ENCODE results near the gene RGS3. TPM values are rescaled to one million over a fixed set of nuclear protein-coding genes. Genes with fewer than 3 reads are reported as not detected.
A peak's percentile ranks its signal among the peaks of the same experiment; 100 is the strongest.

Gene RGS3
- total and polyA plus RNA-seq, 10 donors, result 17.5 to 122 (median 82.5) TPM

- Histone ChIP-seq H3K4me1 (peaks cover 0 to 5% (median 0%) of the 10 kb centered on the region in 6 donors), H3K9me3 (peaks cover 0 to 11% (median 0%) of the 10 kb centered on the region in 8 donors), H3K4me3 (no peak overlapping the region), H3K27me3 (replicated peaks in 1 of 7) (no peaks in the 10 kb centered on the region), H3K36me3 (no peaks in the 10 kb centered on the region), H3K27ac (peak overlapping the region in 2 of 8 donors; percentile 0 to 56)
- WGBS, 5 donors, result 65 to 87% (median 80%) methylated on average over 1 of the region's 1 CpG
- no peak for TF ChIP-seq POLR2A (IDR thresholded peaks at IDR 0.05)
- TF ChIP-seq CTCF (IDR thresholded peaks at IDR 0.05 in 8 of 11, conservative IDR thresholded peaks at IDR 0.05 in 3 of 11), result no peak
- TF ChIP-seq POLR2AphosphoS5 (IDR thresholded peaks at IDR 0.05), result no peak
- intact Hi-C loops (cut with DNase I; ENCODE audit: low total_unique reads), result no loop called here
- DNase-seq, result no peak
Measured at GRCh38 chr9:113471143-113471542, 7.6 kb downstream of the RGS3 start.

GRCh38 chr9:113471566-113471965, 8.0 kb downstream of the RGS3 start:
- peak overlapping the region in 2 of 8 donors; percentile 0 to 56 for H3K27ac ChIP-seq
- H3K4me3 ChIP-seq, result no peak overlapping the region
- WGBS, 5 donors, result 84 to 88% (median 87%) methylated on average over 6 of the region's 6 CpGs

DNA sequence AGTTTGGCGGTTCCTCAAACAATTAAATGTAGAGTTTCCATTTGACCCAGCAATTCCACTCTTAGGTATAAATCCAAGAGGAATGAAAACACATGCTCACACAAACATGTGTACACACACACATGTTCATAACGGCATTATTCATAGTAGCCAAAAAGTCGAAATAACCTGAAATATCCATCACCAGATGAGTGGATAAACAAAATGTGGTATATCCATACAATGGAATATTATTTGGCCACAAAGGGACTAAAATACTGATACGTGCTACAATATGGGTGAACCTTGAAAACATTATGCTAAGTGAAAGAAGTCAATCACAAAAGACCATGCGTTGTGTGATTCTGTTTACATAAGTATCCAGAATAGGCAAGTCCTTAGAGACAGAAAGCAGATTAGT, 8.7 kb downstream of the RGS3 start:
- DNase-seq, result no peak
- intact Hi-C loops (cut with DNase I; ENCODE audit: low total_unique reads), result no loop called here
- 88 to 99% (median 96%) methylated on average over 5 of the region's 5 CpGs for WGBS, 5 donors
- no peak for TF ChIP-seq POLR2AphosphoS5 (IDR thresholded peaks at IDR 0.05)
- TF ChIP-seq CTCF (IDR thresholded peaks at IDR 0.05 in 8 of 11, conservative IDR thresholded peaks at IDR 0.05 in 3 of 11), result no peak
- no peak for TF ChIP-seq POLR2A (IDR thresholded peaks at IDR 0.05)
- Histone ChIP-seq H3K36me3 (no peaks in the 10 kb centered on the region), H3K27me3 (replicated peaks in 1 of 7) (no peaks in the 10 kb centered on the region), H3K4me3 (no peak overlapping the region), H3K9me3 (peaks cover 0 to 8% (median 0%) of the 10 kb centered on the region in 8 donors), H3K27ac (peak overlapping the region in 2 of 8 donors; percentile 0 to 56), H3K4me1 (peaks cover 0 to 5% (median 0%) of the 10 kb centered on the region in 6 donors)

More at GRCh38 chr9:113471566-113471965, 8.0 kb downstream of the RGS3 start:
- H3K4me1 ChIP-seq, result peaks cover 0 to 5% (median 0%) of the 10 kb centered on the region in 6 donors
- intact Hi-C loops (cut with DNase I; ENCODE audit: low total_unique reads), result no loop called here
- DNase-seq, result no peak
- H3K36me3 ChIP-seq, result no peaks in the 10 kb centered on the region
- H3K9me3 ChIP-seq, result peaks cover 0 to 11% (median 0%) of the 10 kb centered on the region in 8 donors
- TF ChIP-seq POLR2A (IDR thresholded peaks at IDR 0.05) (no peak), POLR2AphosphoS5 (IDR thresholded peaks at IDR 0.05) (no peak), CTCF (IDR thresholded peaks at IDR 0.05 in 8 of 11, conservative IDR thresholded peaks at IDR 0.05 in 3 of 11) (no peak)
- no peaks in the 10 kb centered on the region for H3K27me3 ChIP-seq (replicated peaks in 1 of 7)

- no peaks in the 10 kb centered on the region for H3K36me3 ChIP-seq
- no peak overlapping the region for H3K27ac ChIP-seq
- no peak overlapping the region for H3K4me3 ChIP-seq
- DNase-seq, result no peak
- TF ChIP-seq CTCF (IDR thresholded peaks at IDR 0.05 in 8 of 11, conservative IDR thresholded peaks at IDR 0.05 in 3 of 11) (no peak), POLR2AphosphoS5 (IDR thresholded peaks at IDR 0.05) (no peak), POLR2A (IDR thresholded peaks at IDR 0.05) (no peak)
- no peaks in the 10 kb centered on the region for H3K27me3 ChIP-seq (replicated peaks in 1 of 7)
- H3K9me3 ChIP-seq, result no peaks in the 10 kb centered on the region
- WGBS, 5 donors, result 86 to 94% (median 88%) methylated on average over 8 of the region's 8 CpGs
- intact Hi-C loops (cut with DNase I; ENCODE audit: low total_unique reads), result no loop called here
- H3K4me1 ChIP-seq, result peaks cover 0 to 8% (median 3%) of the 10 kb centered on the region in 6 donors
Measured at GRCh38 chr9:113474360-113475028, 11.0 kb downstream of the RGS3 start.
